ENCODE measurements around the gene LDLRAD2. TPM values are rescaled to one million over a fixed set of nuclear protein-coding genes. Genes with fewer than 3 reads are reported as not detected.
"Not testable (repeated sequence)": the region's sequence is repeated elsewhere in the genome, so short reads cannot be mapped to it uniquely, and the experiment has no call there.

Gene LDLRAD2
- total RNA-seq, 1 donor from 2014 or later: 0.07 TPM

- TF ChIP-seq, protein P1, sequence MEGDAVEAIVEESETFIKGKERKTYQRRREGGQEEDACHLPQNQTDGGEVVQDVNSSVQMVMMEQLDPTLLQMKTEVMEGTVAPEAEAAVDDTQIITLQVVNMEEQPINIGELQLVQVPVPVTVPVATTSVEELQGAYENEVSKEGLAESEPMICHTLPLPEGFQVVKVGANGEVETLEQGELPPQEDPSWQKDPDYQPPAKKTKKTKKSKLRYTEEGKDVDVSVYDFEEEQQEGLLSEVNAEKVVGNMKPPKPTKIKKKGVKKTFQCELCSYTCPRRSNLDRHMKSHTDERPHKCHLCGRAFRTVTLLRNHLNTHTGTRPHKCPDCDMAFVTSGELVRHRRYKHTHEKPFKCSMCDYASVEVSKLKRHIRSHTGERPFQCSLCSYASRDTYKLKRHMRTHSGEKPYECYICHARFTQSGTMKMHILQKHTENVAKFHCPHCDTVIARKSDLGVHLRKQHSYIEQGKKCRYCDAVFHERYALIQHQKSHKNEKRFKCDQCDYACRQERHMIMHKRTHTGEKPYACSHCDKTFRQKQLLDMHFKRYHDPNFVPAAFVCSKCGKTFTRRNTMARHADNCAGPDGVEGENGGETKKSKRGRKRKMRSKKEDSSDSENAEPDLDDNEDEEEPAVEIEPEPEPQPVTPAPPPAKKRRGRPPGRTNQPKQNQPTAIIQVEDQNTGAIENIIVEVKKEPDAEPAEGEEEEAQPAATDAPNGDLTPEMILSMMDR (IDR thresholded peaks at IDR 0.05): no peak
- Mint-ChIP-seq H3K4me1 (ENCODE audit: low read depth) (peaks cover 24% of the 10 kb centered on the region), H3K27ac (ENCODE audit: unreplicated experiment) (no peak overlapping the region), H3K27me3 (ENCODE audit: low read depth) (no peaks in the 10 kb centered on the region), H3K4me3 (ENCODE audit: unreplicated experiment) (no peak overlapping the region), H3K9me3 (ENCODE audit: low read depth) (no peaks in the 10 kb centered on the region), H3K36me3 (ENCODE audit: low read depth) (no peaks in the 10 kb centered on the region)
- no peak for DNase-seq (ENCODE audit: low spot score)
These were observed 41.9 kb upstream of the LDLRAD2 start for GRCh38 chr1:21770201-21770600.

DNA sequence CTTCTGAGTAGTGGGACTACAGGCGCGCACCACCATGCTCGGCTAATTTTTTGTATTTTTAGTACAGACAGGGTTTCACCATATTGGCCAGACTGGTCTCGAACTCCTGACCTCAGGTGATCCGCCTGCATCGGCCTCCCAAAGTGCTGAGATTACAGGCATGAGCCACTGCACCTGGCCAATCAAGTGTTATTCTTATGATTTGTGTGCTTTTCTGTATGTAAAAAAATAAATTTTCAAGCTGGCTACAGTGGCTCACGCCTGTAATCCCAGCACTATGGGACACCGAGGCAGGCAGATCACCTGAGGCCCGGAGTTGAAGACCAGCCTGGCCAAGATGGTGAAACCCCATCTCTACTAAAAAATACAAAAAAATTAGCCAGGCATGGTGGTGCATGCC lies 41.5 kb upstream of the LDLRAD2 start:
- not testable (repeated sequence) for H3K4me3 Mint-ChIP-seq (ENCODE audit: unreplicated experiment); DNase-seq (ENCODE audit: low spot score); H3K36me3 Mint-ChIP-seq (ENCODE audit: low read depth); H3K9me3 Mint-ChIP-seq (ENCODE audit: low read depth); H3K27ac Mint-ChIP-seq (ENCODE audit: unreplicated experiment); H3K27me3 Mint-ChIP-seq (ENCODE audit: low read depth)
- peaks cover 22% of the 10 kb centered on the region for H3K4me1 Mint-ChIP-seq (ENCODE audit: low read depth)

DNA sequence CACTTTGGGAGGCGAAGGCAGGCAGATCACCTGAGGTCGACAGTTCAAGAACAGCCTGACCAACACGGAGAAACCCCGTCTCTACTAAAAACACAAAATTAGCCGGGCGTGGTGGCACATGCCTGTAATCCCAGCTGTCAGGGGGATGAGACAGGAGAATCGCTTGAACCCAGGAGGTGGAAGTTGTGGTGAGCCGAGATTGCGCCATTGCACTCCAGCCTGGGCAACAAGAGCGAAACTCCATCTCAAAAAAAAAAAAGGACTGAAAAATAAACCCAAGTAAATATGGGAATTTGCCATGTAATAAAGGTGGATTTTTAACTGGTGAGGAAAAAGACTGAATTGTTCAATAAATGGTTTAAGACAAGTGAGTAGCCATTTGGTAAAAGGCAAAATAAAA lies 40.4 kb upstream of the LDLRAD2 start:
- not testable (repeated sequence) for DNase-seq (ENCODE audit: low spot score); H3K36me3 Mint-ChIP-seq (ENCODE audit: low read depth); H3K27ac Mint-ChIP-seq (ENCODE audit: unreplicated experiment); H3K27me3 Mint-ChIP-seq (ENCODE audit: low read depth); H3K9me3 Mint-ChIP-seq (ENCODE audit: low read depth); H3K4me3 Mint-ChIP-seq (ENCODE audit: unreplicated experiment)
- peaks cover 19% of the 10 kb centered on the region for H3K4me1 Mint-ChIP-seq (ENCODE audit: low read depth)

DNA sequence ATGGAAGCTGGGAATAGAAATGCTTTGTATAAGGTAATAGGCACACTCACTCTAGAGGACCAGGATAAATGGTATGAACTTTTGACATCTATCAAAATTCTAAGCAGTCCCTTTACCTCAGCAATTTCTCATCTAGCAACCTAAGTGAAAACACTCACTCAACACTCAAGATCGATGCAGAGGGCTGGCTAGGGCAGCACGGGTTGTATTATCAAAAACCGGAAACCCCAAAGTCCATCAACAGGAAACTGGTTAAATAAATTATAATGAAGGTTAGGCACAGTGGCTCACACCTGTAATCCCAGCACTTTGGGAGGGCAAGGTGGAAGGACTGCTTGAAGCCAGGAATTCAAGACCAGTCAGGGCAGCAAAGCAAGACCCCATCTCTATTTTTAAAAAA lies 38.5 kb upstream of the LDLRAD2 start:
- no peak for DNase-seq (ENCODE audit: low spot score)
- H3K27me3 Mint-ChIP-seq (ENCODE audit: low read depth): no peaks in the 10 kb centered on the region
- no peak overlapping the region for H3K27ac Mint-ChIP-seq (ENCODE audit: unreplicated experiment)
- H3K9me3 Mint-ChIP-seq (ENCODE audit: low read depth): peaks cover 4% of the 10 kb centered on the region
- H3K4me3 Mint-ChIP-seq (ENCODE audit: unreplicated experiment): no peak overlapping the region
- TF ChIP-seq, protein P1 (IDR thresholded peaks at IDR 0.05): no peak
- peaks cover 25% of the 10 kb centered on the region for H3K4me1 Mint-ChIP-seq (ENCODE audit: low read depth)
- H3K36me3 Mint-ChIP-seq (ENCODE audit: low read depth): peaks cover 2% of the 10 kb centered on the region

DNA sequence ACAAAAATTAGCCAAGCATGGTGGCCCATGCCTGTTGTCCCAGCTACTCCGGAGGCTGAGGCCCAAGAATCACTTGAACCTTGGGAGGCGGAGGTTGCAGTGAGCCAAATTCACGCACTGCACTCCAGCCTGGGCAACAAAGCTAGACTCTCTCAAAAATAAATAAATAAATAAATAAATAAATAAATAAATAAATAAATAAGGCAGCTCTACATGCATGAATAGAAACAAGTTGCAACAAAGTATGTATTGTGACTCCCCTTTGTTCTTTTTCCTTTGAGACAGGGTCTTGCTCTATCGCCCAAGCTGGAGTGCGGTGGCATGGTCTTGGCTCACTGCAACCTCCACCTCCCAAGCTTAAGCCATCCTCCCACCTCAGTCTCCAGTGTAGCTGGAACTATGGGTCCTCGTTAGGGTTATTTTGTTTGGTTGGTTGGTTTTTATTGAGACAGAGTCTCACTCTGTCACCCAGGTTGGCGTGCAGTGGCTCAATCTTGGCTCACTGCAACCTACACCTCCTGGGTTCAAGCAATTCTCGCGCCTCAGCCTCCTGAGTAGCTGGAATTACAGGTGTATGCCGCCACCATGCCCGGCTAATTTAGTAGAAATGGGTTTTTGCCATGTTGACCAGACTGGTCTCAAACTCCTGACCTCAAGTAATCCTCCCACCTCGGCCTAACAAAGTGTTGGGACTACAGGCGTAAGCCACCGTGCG lies 37.1 kb upstream of the LDLRAD2 start:
- Mint-ChIP-seq H3K27ac (ENCODE audit: unreplicated experiment) (no peak overlapping the region), H3K4me1 (ENCODE audit: low read depth) (peaks cover 27% of the 10 kb centered on the region), H3K9me3 (ENCODE audit: low read depth) (peaks cover 4% of the 10 kb centered on the region), H3K27me3 (ENCODE audit: low read depth) (no peaks in the 10 kb centered on the region), H3K36me3 (ENCODE audit: low read depth) (peaks cover 2% of the 10 kb centered on the region), H3K4me3 (ENCODE audit: unreplicated experiment) (no peak overlapping the region)
- DNase-seq (ENCODE audit: low spot score): no peak
- TF ChIP-seq, protein P1 (IDR thresholded peaks at IDR 0.05): no peak

DNA sequence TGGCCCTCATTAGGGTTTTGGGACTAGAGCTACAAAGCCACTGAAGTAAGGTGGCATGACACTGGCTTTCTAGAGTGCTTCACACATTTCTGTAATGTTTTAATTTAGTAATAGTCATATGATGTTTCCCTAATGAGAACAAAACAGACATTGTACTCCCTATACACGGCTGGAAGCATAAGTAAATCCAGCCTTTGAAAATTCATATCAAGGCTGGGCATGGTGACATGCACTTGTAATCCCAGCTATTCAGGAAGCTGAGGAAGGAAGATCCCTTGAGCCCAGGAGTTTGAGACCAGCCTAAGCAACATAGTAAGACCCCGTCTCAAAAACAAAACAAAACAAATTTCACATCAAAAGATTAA lies 36.5 kb upstream of the LDLRAD2 start:
- Mint-ChIP-seq H3K27ac (ENCODE audit: unreplicated experiment) (no peak overlapping the region), H3K4me1 (ENCODE audit: low read depth) (peaks cover 30% of the 10 kb centered on the region), H3K36me3 (ENCODE audit: low read depth) (peaks cover 2% of the 10 kb centered on the region), H3K9me3 (ENCODE audit: low read depth) (peaks cover 4% of the 10 kb centered on the region), H3K4me3 (ENCODE audit: unreplicated experiment) (no peak overlapping the region), H3K27me3 (ENCODE audit: low read depth) (no peaks in the 10 kb centered on the region)
- TF ChIP-seq, protein P1 (IDR thresholded peaks at IDR 0.05): no peak
- no peak for DNase-seq (ENCODE audit: low spot score)
